DOHH2 (cell line): ENCODE measurements around the gene SORBS2.

Experiments used
- H3F3A ChIP-seq: fragments of 200-600 bp; sonication (generic), shearing (Covaris generic); 2 replicates; pipeline ENCODE4 v1.6.0; 2016; ENCODE audit warnings: antibody characterized with exemption, mild to moderate bottlenecking; ENCODE audit not compliant: control insufficient read depth, insufficient read depth
- H3K27ac ChIP-seq: fragments of 200-600 bp; sonication (generic); 2 replicates; pipeline ENCODE4 v1.5.1; 2014; ENCODE audit warnings: low read depth, mild to moderate bottlenecking, low read length, moderate library complexity
- H3K27me3 ChIP-seq: fragments of 200-600 bp; sonication (generic); 2 replicates; pipeline ENCODE4 v1.6.1; 2014; ENCODE audit warnings: mild to moderate bottlenecking, low read length, mixed read lengths; ENCODE audit not compliant: control insufficient read depth
- H3K36me3 ChIP-seq: fragments of 200-600 bp; sonication (generic); 2 replicates; pipeline ENCODE4 v1.6.1; 2014; ENCODE audit warnings: mild to moderate bottlenecking, low read length, moderate library complexity, mixed read lengths; ENCODE audit not compliant: control insufficient read depth
- H3K4me1 ChIP-seq: fragments of 200-600 bp; sonication (generic); 2 replicates; pipeline ENCODE4 v1.6.1; 2014; ENCODE audit warnings: mild to moderate bottlenecking, low read length, mixed read lengths; ENCODE audit not compliant: control insufficient read depth
- H3K4me2 ChIP-seq: fragments of 200-600 bp; sonication (generic); 2 replicates; pipeline ENCODE4 v1.6.0; 2014; ENCODE audit warnings: mild to moderate bottlenecking, low read length, moderate library complexity
- H3K4me3 ChIP-seq: fragments of 200-600 bp; sonication (generic); 2 replicates; pipeline ENCODE4 v1.5.1; 2014; ENCODE audit warnings: mild to moderate bottlenecking, low read length, mixed read lengths
- H3K79me2 ChIP-seq: fragments of 200-600 bp; sonication (generic); 2 replicates; pipeline ENCODE4 v1.6.1; 2014; ENCODE audit warnings: mild to moderate bottlenecking, low read length, mixed read lengths; ENCODE audit not compliant: control insufficient read depth
- H3K9me2 ChIP-seq: fragments of 200-600 bp; sonication (generic); replicated peaks from 2 replicates; pipeline ENCODE4 v1.6.1; 2014; ENCODE audit warnings: mild to moderate bottlenecking, low read length, mixed read lengths; ENCODE audit not compliant: control insufficient read depth
- H3K9me3 ChIP-seq: fragments of 200-600 bp; sonication (generic); 2 replicates; pipeline ENCODE4 v1.6.1; 2014; ENCODE audit warnings: antibody characterized with exemption, low read length, mixed read lengths; ENCODE audit not compliant: control insufficient read depth, insufficient read depth
- H4K20me1 ChIP-seq: fragments of 200-600 bp; sonication (generic); 2 replicates; pipeline ENCODE4 v1.6.0; 2014; ENCODE audit warnings: low read depth, mild to moderate bottlenecking, antibody characterized with exemption, low read length, moderate library complexity; ENCODE audit not compliant: control insufficient read depth, insufficient read depth
- EZH2phosphoT487 ChIP-seq: fragments of 200-600 bp; sonication (generic); IDR thresholded peaks from 2 replicates; pipeline ENCODE4 v1.6.1; 2017; ENCODE audit warnings: borderline replicate concordance, mild to moderate bottlenecking, antibody characterized with exemption, low read length, moderate library complexity, mixed read lengths
- TF ChIP-seq, protein P1 (sequence below): fragments of 200-600 bp; sonication (generic); IDR thresholded peaks from one replicate; pipeline ENCODE4 v1.5.1; 2014; ENCODE audit warnings: antibody characterized with exemption, mild to moderate bottlenecking, low read depth, low read length; ENCODE audit not compliant: poor library complexity, severe bottlenecking

Gene SORBS2

DNA sequence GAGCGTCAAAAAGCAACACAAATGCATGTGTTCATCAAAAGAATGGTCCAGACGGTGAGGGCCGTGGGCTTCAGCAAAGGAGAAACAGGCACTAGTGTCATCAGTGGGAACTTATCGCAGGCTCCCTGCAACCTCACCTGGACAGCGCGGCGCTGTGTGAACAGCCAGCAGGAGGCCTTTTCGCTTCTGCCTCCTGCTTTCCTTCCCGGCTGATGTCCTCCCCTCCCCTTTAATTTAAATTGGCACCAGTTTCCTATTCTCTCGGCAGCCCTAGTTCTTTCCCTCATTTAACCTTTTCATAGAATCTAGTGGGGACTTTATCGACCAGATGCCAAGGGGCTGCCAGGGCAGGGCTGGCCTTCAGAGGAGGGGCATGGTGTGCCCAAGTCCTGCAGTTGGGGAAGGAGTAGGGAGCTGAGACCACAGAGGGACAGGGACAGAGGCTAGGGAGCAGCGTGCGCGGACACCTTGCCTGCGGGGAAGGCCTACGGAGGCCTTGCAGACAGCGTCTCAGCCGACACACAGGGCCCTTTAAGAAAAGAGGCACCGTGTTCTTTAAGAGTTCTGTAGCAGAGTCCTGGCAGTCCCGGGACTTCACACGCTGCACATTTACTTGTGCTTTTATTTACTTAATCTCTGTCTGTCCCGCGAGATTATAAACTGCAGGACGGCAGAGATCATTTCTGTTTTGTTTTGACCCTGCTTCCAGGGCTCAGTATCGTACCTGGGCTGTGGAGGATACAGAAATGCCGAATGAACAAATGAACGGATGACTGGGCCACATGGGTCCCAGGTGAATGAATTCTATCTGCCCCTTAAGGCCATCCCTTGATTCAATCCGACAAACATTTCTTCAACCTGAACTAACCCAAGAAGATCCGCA lies 8.4 kb upstream of the SORBS2 start:
- Histone ChIP-seq H3K27ac (no peak overlapping the region), H3K36me3 (no peaks in the 10 kb centered on the region), H4K20me1 (no peaks in the 10 kb centered on the region), H3K79me2 (no peaks in the 10 kb centered on the region), H3K4me1 (no peaks in the 10 kb centered on the region), H3F3A (no peaks in the 10 kb centered on the region), H3K4me2 (no peak overlapping the region), H3K4me3 (no peak overlapping the region), H3K9me2 (no peaks in the 10 kb centered on the region), H3K9me3 (no peaks in the 10 kb centered on the region), H3K27me3 (peaks cover 7% of the 10 kb centered on the region)
- no peak for TF ChIP-seq EZH2phosphoT487
- TF ChIP-seq, protein P1, sequence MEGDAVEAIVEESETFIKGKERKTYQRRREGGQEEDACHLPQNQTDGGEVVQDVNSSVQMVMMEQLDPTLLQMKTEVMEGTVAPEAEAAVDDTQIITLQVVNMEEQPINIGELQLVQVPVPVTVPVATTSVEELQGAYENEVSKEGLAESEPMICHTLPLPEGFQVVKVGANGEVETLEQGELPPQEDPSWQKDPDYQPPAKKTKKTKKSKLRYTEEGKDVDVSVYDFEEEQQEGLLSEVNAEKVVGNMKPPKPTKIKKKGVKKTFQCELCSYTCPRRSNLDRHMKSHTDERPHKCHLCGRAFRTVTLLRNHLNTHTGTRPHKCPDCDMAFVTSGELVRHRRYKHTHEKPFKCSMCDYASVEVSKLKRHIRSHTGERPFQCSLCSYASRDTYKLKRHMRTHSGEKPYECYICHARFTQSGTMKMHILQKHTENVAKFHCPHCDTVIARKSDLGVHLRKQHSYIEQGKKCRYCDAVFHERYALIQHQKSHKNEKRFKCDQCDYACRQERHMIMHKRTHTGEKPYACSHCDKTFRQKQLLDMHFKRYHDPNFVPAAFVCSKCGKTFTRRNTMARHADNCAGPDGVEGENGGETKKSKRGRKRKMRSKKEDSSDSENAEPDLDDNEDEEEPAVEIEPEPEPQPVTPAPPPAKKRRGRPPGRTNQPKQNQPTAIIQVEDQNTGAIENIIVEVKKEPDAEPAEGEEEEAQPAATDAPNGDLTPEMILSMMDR: no peak

DNA sequence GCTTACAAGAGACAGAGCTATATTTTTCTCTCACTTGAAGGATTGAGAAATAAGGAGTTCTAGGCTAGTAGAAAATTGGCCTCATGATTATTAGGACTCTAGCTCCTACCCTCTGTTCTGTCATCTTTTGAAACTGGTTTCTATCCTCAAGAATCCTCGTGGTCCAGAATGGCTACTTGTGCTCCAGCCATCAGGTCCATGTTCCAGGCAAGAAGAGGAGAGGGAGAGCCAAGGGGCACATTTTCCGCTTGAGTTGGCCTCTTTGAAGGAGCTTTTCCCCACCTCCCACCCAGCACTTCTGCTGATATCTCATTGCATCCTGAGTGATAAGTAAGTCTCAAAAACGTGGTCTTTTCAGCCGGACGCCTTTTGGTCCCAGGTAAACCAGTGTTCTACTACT lies 7.2 kb upstream of the SORBS2 start:
- H3K9me3 ChIP-seq: no peaks in the 10 kb centered on the region
- no peaks in the 10 kb centered on the region for H3K9me2 ChIP-seq
- no peaks in the 10 kb centered on the region for H3K4me1 ChIP-seq
- H3K4me2 ChIP-seq: no peak overlapping the region
- no peak overlapping the region for H3K27ac ChIP-seq
- H3K36me3 ChIP-seq: no peaks in the 10 kb centered on the region
- H3K4me3 ChIP-seq: no peak overlapping the region
- H4K20me1 ChIP-seq: no peaks in the 10 kb centered on the region
- no peak for TF ChIP-seq EZH2phosphoT487
- TF ChIP-seq, protein P1: no peak
- no peaks in the 10 kb centered on the region for H3K79me2 ChIP-seq
- H3F3A ChIP-seq: no peaks in the 10 kb centered on the region
- peaks cover 8% of the 10 kb centered on the region for H3K27me3 ChIP-seq

- Histone ChIP-seq H3K4me3 (no peak overlapping the region), H3K36me3 (no peaks in the 10 kb centered on the region), H3F3A (no peaks in the 10 kb centered on the region), H3K79me2 (no peaks in the 10 kb centered on the region), H3K27me3 (peaks cover 10% of the 10 kb centered on the region), H3K9me2 (no peaks in the 10 kb centered on the region), H3K9me3 (no peaks in the 10 kb centered on the region), H3K4me2 (no peak overlapping the region), H4K20me1 (no peaks in the 10 kb centered on the region), H3K27ac (no peak overlapping the region), H3K4me1 (peaks cover 5% of the 10 kb centered on the region)
- TF ChIP-seq, protein P1: no peak
- TF ChIP-seq EZH2phosphoT487: no peak
Observed at GRCh38 chr4:185817403-185817818, 5.4 kb upstream of the SORBS2 start.
